DND-41 (cell line): ENCODE measurements around the gene FBXO33.
A peak's percentile ranks its signal among the peaks of the same experiment; 100 is the strongest.

Experiments
- ATAC-seq: fragments of 200-7000 bp; cut with Tn5 transposase; 3 replicates; pipeline ENCODE4 v1.9.1; 2021; ENCODE audit warnings: low read depth; ENCODE audit not compliant: insufficient read depth
- DNase-seq: peaks from one replicate; pipeline ENCODE4 v3.0.0-alpha.2; 2020
- H2AFZ ChIP-seq: 2 replicates; pipeline ENCODE4 v1.6.0; 2012; ENCODE audit warnings: low read depth, low read length
- H3K27ac ChIP-seq: 2 replicates; pipeline ENCODE4 v1.5.1; 2012; ENCODE audit warnings: low read length, inconsistent platforms
- H3K27me3 ChIP-seq: fragments of 200-600 bp; sonication (generic); 2 replicates; pipeline ENCODE4 v1.6.0; 2012; ENCODE audit warnings: low read length, mild to moderate bottlenecking, inconsistent platforms; ENCODE audit not compliant: insufficient read depth, poor library complexity
- H3K36me3 ChIP-seq: 2 replicates; pipeline ENCODE4 v1.5.1; 2012; ENCODE audit warnings: low read length, inconsistent platforms; ENCODE audit not compliant: insufficient read depth
- H3K4me1 ChIP-seq: 2 replicates; pipeline ENCODE4 v1.5.1; 2012; ENCODE audit warnings: mild to moderate bottlenecking, low read length; ENCODE audit not compliant: insufficient read depth
- H3K4me2 ChIP-seq: 2 replicates; pipeline ENCODE4 v1.6.0; 2012; ENCODE audit warnings: mild to moderate bottlenecking, moderate library complexity, low read length, inconsistent platforms; ENCODE audit not compliant: insufficient read depth
- H3K4me3 ChIP-seq, 2 experiments: fragments of 200-600 bp in 1 of 2; shearing (Covaris generic) in 1 of 2; 2 replicates each; pipeline ENCODE4 v1.5.1; 2012 to 2016; ENCODE audit warnings: inconsistent platforms in 2 of 2, low read length in 2 of 2, mild to moderate bottlenecking in 2 of 2, low read depth in 1 of 2, moderate library complexity in 1 of 2
- H3K79me2 ChIP-seq: 2 replicates; pipeline ENCODE4 v1.6.0; 2012; ENCODE audit warnings: low read length, inconsistent platforms; ENCODE audit not compliant: insufficient read depth
- H3K9ac ChIP-seq: 2 replicates; pipeline ENCODE4 v1.6.0; 2012; ENCODE audit warnings: low read depth, mild to moderate bottlenecking, inconsistent platforms, low read length, moderate library complexity
- H3K9me3 ChIP-seq: 2 replicates; pipeline ENCODE4 v1.5.1; 2012; ENCODE audit warnings: low read length, moderate library complexity, mild to moderate bottlenecking, inconsistent platforms; ENCODE audit not compliant: insufficient read depth, severe bottlenecking
- H4K20me1 ChIP-seq: 2 replicates; pipeline ENCODE4 v1.6.0; 2012; ENCODE audit warnings: low read length; ENCODE audit not compliant: insufficient read depth
- CTCF ChIP-seq: IDR thresholded peaks from 2 replicates; pipeline ENCODE4 v1.5.1; 2012; ENCODE audit warnings: borderline replicate concordance, low read length, moderate library complexity, mild to moderate bottlenecking; ENCODE audit not compliant: poor library complexity, severe bottlenecking; ENCODE audit errors: extremely low read depth
- EZH2 ChIP-seq: IDR thresholded peaks from 3 replicates; pipeline ENCODE4 v1.6.1; 2012; ENCODE audit warnings: borderline replicate concordance, low read depth, mild to moderate bottlenecking, moderate library complexity, low read length, inconsistent platforms; ENCODE audit not compliant: severe bottlenecking

The FBXO33 gene

GRCh38 chr14:39432179-39432618 is at the start of gene FBXO33:
FBXO33 (minus strand) TSS chr14:39432433; CDS start chr14:39432162, 271 bp downstream.
- H3K4me1 ChIP-seq, result peaks cover 38% of the 10 kb centered on the region
- H3K4me3 ChIP-seq, result peak within 1 kb of the TSS; percentile 78 to 82
- H3K27me3 ChIP-seq, result no peaks in the 10 kb centered on the region
- H3K36me3 ChIP-seq, result peaks cover 3% of the 10 kb centered on the region
- H3K4me2 ChIP-seq, result peak within 1 kb of the TSS; percentile 79
- TF ChIP-seq CTCF (no peak), EZH2 (no peak)
- DNase-seq (peak; percentile 97), ATAC-seq (peak; percentile 87)
- H3K9me3 ChIP-seq, result no peaks in the 10 kb centered on the region
- peaks cover 24% of the 10 kb centered on the region for H4K20me1 ChIP-seq
- peak within 1 kb of the TSS; percentile 92 for H2AFZ ChIP-seq
- peak within 1 kb of the TSS; percentile 98 for H3K27ac ChIP-seq
- H3K79me2 ChIP-seq, result peaks cover 46% of the 10 kb centered on the region
- peak within 1 kb of the TSS; percentile 78 for H3K9ac ChIP-seq

- Histone ChIP-seq H3K4me2 (no peak overlapping the region), H4K20me1 (no peaks in the 10 kb centered on the region), H3K9me3 (no peaks in the 10 kb centered on the region), H2AFZ (no peak overlapping the region), H3K79me2 (no peaks in the 10 kb centered on the region), H3K27me3 (no peaks in the 10 kb centered on the region), H3K36me3 (no peaks in the 10 kb centered on the region), H3K27ac (no peak overlapping the region), H3K4me1 (no peaks in the 10 kb centered on the region), H3K9ac (no peak overlapping the region), H3K4me3 (no peak overlapping the region)
- ATAC-seq (no peak), DNase-seq (no peak)
- TF ChIP-seq CTCF, result no peak
- TF ChIP-seq EZH2, result no peak
Measured at GRCh38 chr14:39474416-39474911, 42.2 kb upstream of the FBXO33 start.

GRCh38 chr14:39472078-39472477 is 39.8 kb upstream of the FBXO33 start:
- H3K4me2 ChIP-seq, result no peak overlapping the region
- H3K4me1 ChIP-seq, result no peaks in the 10 kb centered on the region
- H4K20me1 ChIP-seq, result no peaks in the 10 kb centered on the region
- H3K27ac ChIP-seq, result no peak overlapping the region
- no peak overlapping the region for H3K4me3 ChIP-seq
- no peak overlapping the region for H3K9ac ChIP-seq
- no peaks in the 10 kb centered on the region for H3K36me3 ChIP-seq
- DNase-seq (no peak), ATAC-seq (no peak)
- no peak for TF ChIP-seq EZH2
- no peak for TF ChIP-seq CTCF
- H3K9me3 ChIP-seq, result no peaks in the 10 kb centered on the region
- H3K27me3 ChIP-seq, result no peaks in the 10 kb centered on the region
- H2AFZ ChIP-seq, result no peak overlapping the region
- H3K79me2 ChIP-seq, result no peaks in the 10 kb centered on the region
